Natural killer cell (primary cell): Measurements from ENCODE around the gene POLR1A. TPM values are rescaled to one million over a fixed set of nuclear protein-coding genes. Genes with fewer than 3 reads are reported as not detected.

Experiments
- ATAC-seq, 3 donors: fragments of 150-1000 bp in 2 of 3; fragments of 200-7000 bp in 1 of 3; cut with Tn5 transposase; 1 replicate in 1 of 3; 2 replicates in 2 of 3; pipeline ENCODE4 v1.10.0; 2021; ENCODE audit warnings: mild to moderate bottlenecking in 2 of 3, moderate library complexity in 2 of 3
- DNase-seq, 2 donors: peaks; one replicate each; pipeline versions ENCODE4 v3.0.0 to v3.0.0-alpha.2; 2013 to 2021; ENCODE audit warnings: mixed read lengths in 1 of 2
- H3K27ac ChIP-seq: one replicate; pipeline ENCODE4 v1.5.1; 2013; ENCODE audit warnings: mild to moderate bottlenecking, low read length
- H3K27me3 ChIP-seq: one replicate; pipeline ENCODE4 v1.6.1; 2013; ENCODE audit warnings: low read length; ENCODE audit not compliant: control insufficient read depth, insufficient read depth
- H3K36me3 ChIP-seq: one replicate; pipeline ENCODE4 v1.6.1; 2013; ENCODE audit warnings: low read length; ENCODE audit not compliant: control insufficient read depth, insufficient read depth
- H3K4me1 ChIP-seq: one replicate; pipeline ENCODE4 v1.6.1; 2013; ENCODE audit warnings: low read length; ENCODE audit not compliant: control insufficient read depth, insufficient read depth
- H3K4me3 ChIP-seq: one replicate; pipeline ENCODE4 v1.5.1; 2013; ENCODE audit warnings: low read length
- H3K9me3 ChIP-seq: one replicate; pipeline ENCODE4 v1.6.1; 2013; ENCODE audit warnings: low read length; ENCODE audit not compliant: control insufficient read depth, insufficient read depth
- H3K27ac Mint-ChIP-seq, 2 donors: one replicate each; pipeline ENCODE4 v1.8.0; 2022; ENCODE audit warnings: mild to moderate bottlenecking in 2 of 2, mixed read lengths in 2 of 2, moderate library complexity in 1 of 2
- H3K27me3 Mint-ChIP-seq, 2 donors: one replicate each; pipeline ENCODE4 v1.8.0; 2022; ENCODE audit warnings: low read depth in 2 of 2, mixed read lengths in 2 of 2
- H3K36me3 Mint-ChIP-seq: one replicate; pipeline ENCODE4 v1.8.0; 2022; ENCODE audit warnings: mixed read lengths
- H3K4me1 Mint-ChIP-seq, 2 donors: one replicate each; pipeline ENCODE4 v1.8.0; 2022; ENCODE audit warnings: mixed read lengths in 2 of 2
- H3K4me3 Mint-ChIP-seq: one replicate; pipeline ENCODE4 v1.8.0; 2022; ENCODE audit warnings: mild to moderate bottlenecking, moderate library complexity, mixed read lengths
- H3K9me3 Mint-ChIP-seq, 2 donors: one replicate each; pipeline ENCODE4 v1.8.0; 2022; ENCODE audit warnings: mixed read lengths in 2 of 2
- CTCF ChIP-seq: fragments of 200-600 bp; IDR thresholded peaks from one replicate; pipeline ENCODE4 v1.8.0; 2022; ENCODE audit warnings: antibody characterized with exemption
- WGBS: methylation state at CpG from one replicate; pipeline ENCODE4 v1.1.7; 2013; ENCODE audit warnings: missing lambda C conversion rate; ENCODE audit not compliant: insufficient coverage; 5-methylcytosine and 5-hydroxymethylcytosine counted together
- intact Hi-C: fragments of 100-400 bp; cut with micrococcal nuclease; formaldehyde crosslinking; loops from one replicate; pipeline ENCODE4 v1.14.2; 2022
- total RNA-seq, 4 donors: library from RNA; stranded (reverse); fragments of 120-200 nt in 1 of 4; gene quantifications; one replicate each; pipeline versions ENCODE4 v1.2.3 to v1.2.4, GENCODE V29; 2013 to 2022

The POLR1A gene
- total RNA-seq, 3 donors from 2014 or later (not counting 1 experiment from before 2014, with no cell fraction given), result 19.7 to 26.5 (median 22.8) TPM

GRCh38 chr2:86074256-86074655 is 31.4 kb downstream of the POLR1A start:
- Mint-ChIP-seq H3K36me3 (peaks cover 15% of the 10 kb centered on the region), H3K27me3 (no peaks in the 10 kb centered on the region), H3K4me1 (peaks cover 20 to 23% of the 10 kb centered on the region in 2 donors), H3K27ac (no peak overlapping the region), H3K9me3 (no peaks in the 10 kb centered on the region), H3K4me3 (no peak overlapping the region)
- H3K36me3 ChIP-seq, result peaks cover 35% of the 10 kb centered on the region
- H3K4me3 ChIP-seq, result no peak overlapping the region
- H3K27ac ChIP-seq, result no peak overlapping the region
- 100% methylated on average over 3 of the region's 3 CpGs for WGBS
- no peaks in the 10 kb centered on the region for H3K9me3 ChIP-seq
- DNase-seq (no peak), ATAC-seq (no peak)
- H3K27me3 ChIP-seq, result no peaks in the 10 kb centered on the region
- peaks cover 24% of the 10 kb centered on the region for H3K4me1 ChIP-seq
- no peak for TF ChIP-seq CTCF
- intact Hi-C loops, result no loop called here

- no peak for DNase-seq
- intact Hi-C loops, result no loop called here
- Mint-ChIP-seq H3K9me3 (no peaks in the 10 kb centered on the region), H3K4me3 (no peak overlapping the region), H3K36me3 (peaks cover 15% of the 10 kb centered on the region), H3K4me1 (peaks cover 12 to 19% of the 10 kb centered on the region in 2 donors), H3K27me3 (no peaks in the 10 kb centered on the region), H3K27ac (peak overlapping the region; percentile 79 to 82)
- no peak for TF ChIP-seq CTCF
- no peak overlapping the region for H3K4me3 ChIP-seq
- 97% methylated on average over 1 of the region's 1 CpG for WGBS
- peaks cover 26% of the 10 kb centered on the region for H3K4me1 ChIP-seq
- no peaks in the 10 kb centered on the region for H3K27me3 ChIP-seq
- no peak for ATAC-seq
- H3K27ac ChIP-seq, result peak overlapping the region; percentile 32
- no peaks in the 10 kb centered on the region for H3K9me3 ChIP-seq
- peaks cover 43% of the 10 kb centered on the region for H3K36me3 ChIP-seq
Observed at GRCh38 chr2:86073225-86073624, 32.5 kb downstream of the POLR1A start.

GRCh38 chr2:86072271-86072858 is 33.3 kb downstream of the POLR1A start:
- peak overlapping the region; percentile 32 for H3K27ac ChIP-seq
- H3K4me1 ChIP-seq, result peaks cover 30% of the 10 kb centered on the region
- intact Hi-C loops, result no loop called here
- ATAC-seq, result peak in 2 of 3 donors; percentile 6 to 27
- H3K27me3 ChIP-seq, result no peaks in the 10 kb centered on the region
- DNase-seq, result no peak
- no peak for TF ChIP-seq CTCF
- H3K9me3 Mint-ChIP-seq, result no peaks in the 10 kb centered on the region
- peak overlapping the region; percentile 79 to 82 for H3K27ac Mint-ChIP-seq
- peaks cover 15% of the 10 kb centered on the region for H3K36me3 Mint-ChIP-seq
- H3K9me3 ChIP-seq, result no peaks in the 10 kb centered on the region
- no peak overlapping the region for H3K4me3 ChIP-seq
- H3K4me1 Mint-ChIP-seq, result peaks cover 19 to 24% of the 10 kb centered on the region in 2 donors
- no peak overlapping the region for H3K4me3 Mint-ChIP-seq
- H3K27me3 Mint-ChIP-seq, result no peaks in the 10 kb centered on the region
- WGBS, result 47% methylated on average over 9 of the region's 9 CpGs
- peaks cover 39% of the 10 kb centered on the region for H3K36me3 ChIP-seq

- no peaks in the 10 kb centered on the region for H3K27me3 ChIP-seq
Observed at GRCh38 chr2:86070868-86071267, 34.8 kb downstream of the POLR1A start.

More at GRCh38 chr2:86070868-86071267, 34.8 kb downstream of the POLR1A start:
- Histone ChIP-seq H3K4me1 (peaks cover 30% of the 10 kb centered on the region), H3K27ac (no peak overlapping the region), H3K4me3 (no peak overlapping the region), H3K9me3 (no peaks in the 10 kb centered on the region), H3K36me3 (peaks cover 44% of the 10 kb centered on the region)
- ATAC-seq, result no peak
- no peak for TF ChIP-seq CTCF
- no peak for DNase-seq
- no peaks in the 10 kb centered on the region for H3K9me3 Mint-ChIP-seq
- WGBS, result 100% methylated on average over 1 of the region's 2 CpGs
- intact Hi-C loops, result no loop called here
- peaks cover 15% of the 10 kb centered on the region for H3K36me3 Mint-ChIP-seq
- H3K4me1 Mint-ChIP-seq, result peaks cover 19 to 24% of the 10 kb centered on the region in 2 donors
- no peak overlapping the region for H3K27ac Mint-ChIP-seq
- H3K4me3 Mint-ChIP-seq, result no peak overlapping the region
- H3K27me3 Mint-ChIP-seq, result no peaks in the 10 kb centered on the region
